A204.1 (cell line): ENCODE data around the gene CHD2.
"Not testable (repeated sequence)": the region's sequence is repeated elsewhere in the genome, so short reads cannot be mapped to it uniquely, and the experiment has no call there.

Experiments used
- FAIRE-seq: peaks from 2 replicates; lab custom pipeline; 2012; peaks lifted over from hg19 to GRCh38; lab: Jason Lieb, UNC

Gene CHD2

GRCh38 chr15:92899948-92900730 lies at the start of gene CHD2:
Gene CHD2 (plus strand): TSS chr15:92900324. CDS start chr15:92901238, 914 bp downstream.
- peak; percentile 73 for FAIRE-seq

GRCh38 chr15:92853222-92853621 lies 46.9 kb upstream of the CHD2 start:
- no peak for FAIRE-seq

GRCh38 chr15:92861742-92862141 lies 38.4 kb upstream of the CHD2 start:
- FAIRE-seq, result no peak

- FAIRE-seq, result no peak
Measured at GRCh38 chr15:92864127-92864814, 35.9 kb upstream of the CHD2 start.

GRCh38 chr15:92869263-92869940 lies 30.7 kb upstream of the CHD2 start:
- FAIRE-seq, result peak; percentile 21

GRCh38 chr15:92870010-92870591 lies 30.0 kb upstream of the CHD2 start:
- FAIRE-seq, result no peak

GRCh38 chr15:92872967-92873366 lies 27.2 kb upstream of the CHD2 start:
- FAIRE-seq, result not testable (repeated sequence)

GRCh38 chr15:92877000-92877399 lies 23.1 kb upstream of the CHD2 start:
- FAIRE-seq, result no peak

GRCh38 chr15:92877416-92877815 lies 22.7 kb upstream of the CHD2 start:
- no peak for FAIRE-seq

GRCh38 chr15:92878593-92879053 lies 21.5 kb upstream of the CHD2 start:
- no peak for FAIRE-seq

GRCh38 chr15:92879949-92880725 lies 20.0 kb upstream of the CHD2 start:
- no peak for FAIRE-seq

- FAIRE-seq, result no peak
Measured at GRCh38 chr15:92880796-92881195, 19.3 kb upstream of the CHD2 start.

GRCh38 chr15:92881211-92881754 lies 18.8 kb upstream of the CHD2 start:
- FAIRE-seq, result peak; percentile 98

GRCh38 chr15:92881802-92882696 lies 18.1 kb upstream of the CHD2 start:
- FAIRE-seq, result peak; percentile 95

GRCh38 chr15:92882697-92883162 lies 17.4 kb upstream of the CHD2 start:
- no peak for FAIRE-seq

GRCh38 chr15:92883163-92883875 lies 16.8 kb upstream of the CHD2 start:
- FAIRE-seq, result peak; percentile 95

- FAIRE-seq, result no peak
Measured at GRCh38 chr15:92883876-92884435, 16.2 kb upstream of the CHD2 start.

GRCh38 chr15:92884436-92885223 lies 15.5 kb upstream of the CHD2 start:
- peak; percentile 14 for FAIRE-seq
